ENCODE measurements around the gene UNKL. TPM values are rescaled to one million over a fixed set of nuclear protein-coding genes. Genes with fewer than 3 reads are reported as not detected.

Gene UNKL
- total RNA-seq, 1 experiment from 2014 or later: 32.0 TPM

GRCh38 chr16:1331712-1332617 is 82.5 kb downstream of the UNKL start:
- H3K27ac Mint-ChIP-seq: peak overlapping the region in 2 of 3 experiments; percentile 44 to 95; a peak in 3 of 7 replicates
- H3K27ac ChIP-seq (ENCODE audit: insufficient read length, low read depth, low read length): no peak overlapping the region
- no peak overlapping the region for H3K56ac ChIP-seq (ENCODE audit: insufficient read length, low read depth, low read length)
- no peak overlapping the region for H2AFZ ChIP-seq (ENCODE audit: low read length)
- no peaks in the 10 kb centered on the region for H3K79me2 ChIP-seq (ENCODE audit: insufficient read depth, low read length)
- no peak for TF ChIP-seq CTCF (conservative IDR thresholded peaks at IDR 0.05)
- peak; percentile 96 for DNase-seq
- no peaks in the 10 kb centered on the region for H3K79me1 ChIP-seq (ENCODE audit: insufficient read depth, low read depth, low read length, poor library complexity, severe bottlenecking)
- peak overlapping the region; percentile 96 for H3K18ac ChIP-seq (ENCODE audit: insufficient read length, low read depth, low read length)
- peak overlapping the region; percentile 73 for H3K4me2 ChIP-seq (ENCODE audit: insufficient read depth, insufficient read length, low read length)
- no peaks in the 10 kb centered on the region for H4K20me1 ChIP-seq (ENCODE audit: control insufficient read depth, insufficient read depth, insufficient read length)
- H3K4me3 Mint-ChIP-seq: peak overlapping the region; percentile 54 to 84
- no CpG with 5 or more reads among the region's 34 CpGs for WGBS (ENCODE audit: extremely low coverage, insufficient read length, low lambda C conversion rate)
- peak overlapping the region; percentile 4 for H3K9ac ChIP-seq (ENCODE audit: extremely low read depth, insufficient read length, low read length)
- peaks cover 41% of the 10 kb centered on the region for H3K27me3 Mint-ChIP-seq (ENCODE audit: low read depth)
- H4K5ac ChIP-seq (ENCODE audit: insufficient read length, low read depth, low read length): no peak overlapping the region
- H2BK120ac ChIP-seq (ENCODE audit: low read depth, low read length, poor library complexity, severe bottlenecking): peak overlapping the region; percentile 74
- H3T11ph ChIP-seq (ENCODE audit: low read length): no peak overlapping the region
- peaks cover 12 to 18% of the 10 kb centered on the region in 2 experiments for H3K4me1 Mint-ChIP-seq
- H3K27me3 ChIP-seq (ENCODE audit: insufficient read depth, low read length): peaks cover 16% of the 10 kb centered on the region; the same call in 1 of the 2 replicates
- H2BK5ac ChIP-seq (ENCODE audit: insufficient read length, low read length): no peak overlapping the region
- no peak overlapping the region for H2BK20ac ChIP-seq (ENCODE audit: low read depth, low read length, poor library complexity, severe bottlenecking)
- no peaks in the 10 kb centered on the region for H3K4me1 ChIP-seq (ENCODE audit: insufficient read depth, low read length)
- H3K9me3 Mint-ChIP-seq: no peaks in the 10 kb centered on the region
- peak overlapping the region; percentile 60 for H4K91ac ChIP-seq (ENCODE audit: insufficient read length, low read depth, low read length)
- peak overlapping the region; percentile 73 for H3K4ac ChIP-seq (ENCODE audit: low read depth, low read length)
- H2AK5ac ChIP-seq (ENCODE audit: insufficient read length, low read length): no peak overlapping the region
- H3K23ac ChIP-seq (ENCODE audit: insufficient read length, low read depth, low read length): no peak overlapping the region
- H3K36me3 Mint-ChIP-seq (ENCODE audit: insufficient read depth in 1 of 3, low read depth in 3 of 3): no peaks in the 10 kb centered on the region
- peaks cover 20% of the 10 kb centered on the region for H3K23me2 ChIP-seq (ENCODE audit: insufficient read length, low read depth, low read length, poor library complexity, severe bottlenecking)
- H4K8ac ChIP-seq (replicated peaks; ENCODE audit: insufficient read length, low read depth, low read length): no peak overlapping the region
- H3K9me3 ChIP-seq (ENCODE audit: control insufficient read depth, low read depth, low read length): no peaks in the 10 kb centered on the region
- peak overlapping the region; percentile 91 for H3K14ac ChIP-seq (ENCODE audit: insufficient read depth, low read length)
- H2BK12ac ChIP-seq (ENCODE audit: insufficient read length, low read depth, low read length): peak overlapping the region; percentile 95
- no peak overlapping the region for H2BK15ac ChIP-seq (ENCODE audit: low read depth, low read length)
